Right lobe of liver (tissue), 4 donors: Measurements from ENCODE around the gene MAPT.

ENCODE experiments used
- POLR2A ChIP-seq: fragments of 450-650 bp; IDR thresholded peaks from one replicate; pipeline ENCODE4 v1.6.1; 2017; ENCODE audit warnings: antibody characterized with exemption, mild to moderate bottlenecking
- TF ChIP-seq, protein P1 (sequence below), 4 donors: fragments of 200-600 bp in 3 of 4; fragments of 450-650 bp in 1 of 4; IDR thresholded peaks; one replicate each; pipeline versions ENCODE4 v1.5.1 to v1.8.0; 2016 to 2022; ENCODE audit warnings: antibody characterized with exemption in 4 of 4, mild to moderate bottlenecking in 2 of 4
- donor health status: DM: no; HTN: no; CAD: no.
- donor health status: DM: no; HTN: no; CAD: no.
- donor health status: DM: no; HTN: yes; CAD: no.

DNA sequence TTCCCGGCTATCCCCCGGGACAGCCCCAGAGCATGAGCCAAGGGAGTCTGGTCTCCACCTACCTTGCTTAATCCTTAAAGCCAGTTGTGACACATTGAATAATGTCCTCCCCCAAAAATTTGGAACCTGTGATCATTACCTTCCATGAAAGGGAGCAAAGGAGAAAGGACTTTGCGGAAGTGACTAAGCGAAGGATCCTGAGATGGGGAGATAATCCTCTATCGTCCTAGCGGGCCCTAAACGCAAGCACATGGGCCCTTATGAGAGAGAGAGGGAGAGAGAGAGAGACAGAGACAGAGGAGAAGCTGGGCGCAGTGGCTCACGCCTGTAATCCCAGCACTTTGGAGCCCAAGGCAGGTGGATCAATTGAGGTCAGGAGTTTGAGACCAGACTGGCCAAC, 40.1 kb upstream of the MAPT start:
- TF ChIP-seq, protein P1, sequence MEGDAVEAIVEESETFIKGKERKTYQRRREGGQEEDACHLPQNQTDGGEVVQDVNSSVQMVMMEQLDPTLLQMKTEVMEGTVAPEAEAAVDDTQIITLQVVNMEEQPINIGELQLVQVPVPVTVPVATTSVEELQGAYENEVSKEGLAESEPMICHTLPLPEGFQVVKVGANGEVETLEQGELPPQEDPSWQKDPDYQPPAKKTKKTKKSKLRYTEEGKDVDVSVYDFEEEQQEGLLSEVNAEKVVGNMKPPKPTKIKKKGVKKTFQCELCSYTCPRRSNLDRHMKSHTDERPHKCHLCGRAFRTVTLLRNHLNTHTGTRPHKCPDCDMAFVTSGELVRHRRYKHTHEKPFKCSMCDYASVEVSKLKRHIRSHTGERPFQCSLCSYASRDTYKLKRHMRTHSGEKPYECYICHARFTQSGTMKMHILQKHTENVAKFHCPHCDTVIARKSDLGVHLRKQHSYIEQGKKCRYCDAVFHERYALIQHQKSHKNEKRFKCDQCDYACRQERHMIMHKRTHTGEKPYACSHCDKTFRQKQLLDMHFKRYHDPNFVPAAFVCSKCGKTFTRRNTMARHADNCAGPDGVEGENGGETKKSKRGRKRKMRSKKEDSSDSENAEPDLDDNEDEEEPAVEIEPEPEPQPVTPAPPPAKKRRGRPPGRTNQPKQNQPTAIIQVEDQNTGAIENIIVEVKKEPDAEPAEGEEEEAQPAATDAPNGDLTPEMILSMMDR (IDR thresholded peaks at IDR 0.05): no peak
- TF ChIP-seq POLR2A: no peak
